GM20000 (cell line): ENCODE measurements around the gene ZFP57.

Experiments used
- DNase-seq: peaks from one replicate; pipeline ENCODE4 v3.0.0; 2012; ENCODE audit warnings: low spot score
- TF ChIP-seq, protein P1 (sequence below): IDR thresholded peaks from 2 replicates; pipeline ENCODE4 v1.5.1; 2012; ENCODE audit warnings: mild to moderate bottlenecking, control low read depth; ENCODE audit errors: extremely low read depth, missing control alignments

Gene ZFP57

DNA sequence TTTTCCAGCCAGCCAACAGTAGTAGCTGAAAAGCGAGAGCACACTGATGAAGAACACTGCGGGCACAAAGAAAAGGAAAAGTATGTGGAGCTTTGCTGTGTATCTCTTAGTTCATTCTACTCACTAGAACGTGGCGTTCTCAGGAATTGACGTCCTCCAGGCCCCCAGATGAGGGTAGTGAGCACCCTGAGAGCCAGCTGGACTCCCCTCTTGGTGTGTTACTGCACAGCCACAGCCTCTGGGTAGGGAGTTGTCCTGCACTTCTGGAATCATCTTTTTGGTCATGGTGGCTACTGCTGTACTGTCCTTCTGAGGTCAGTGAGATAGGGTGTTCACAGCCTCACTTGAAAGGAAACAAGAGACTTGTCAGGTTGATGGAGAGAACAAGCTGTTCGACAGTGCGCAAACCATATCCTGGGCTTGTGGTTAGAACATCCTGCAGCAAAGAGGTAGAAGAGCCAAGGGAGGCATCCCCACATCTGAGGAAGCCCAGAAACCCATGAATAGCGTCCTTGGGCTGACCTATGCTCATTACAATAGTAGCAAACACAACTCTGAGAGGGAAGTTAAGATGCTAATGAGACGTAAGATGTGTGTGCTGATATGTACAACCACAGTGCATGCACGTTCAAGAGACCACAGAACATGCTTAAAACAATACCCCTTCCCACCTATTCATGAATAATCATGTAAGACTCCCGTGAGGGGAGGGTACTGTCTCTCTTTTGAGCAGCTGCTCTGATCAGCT, 27.7 kb upstream of the ZFP57 start:
- TF ChIP-seq, protein P1, sequence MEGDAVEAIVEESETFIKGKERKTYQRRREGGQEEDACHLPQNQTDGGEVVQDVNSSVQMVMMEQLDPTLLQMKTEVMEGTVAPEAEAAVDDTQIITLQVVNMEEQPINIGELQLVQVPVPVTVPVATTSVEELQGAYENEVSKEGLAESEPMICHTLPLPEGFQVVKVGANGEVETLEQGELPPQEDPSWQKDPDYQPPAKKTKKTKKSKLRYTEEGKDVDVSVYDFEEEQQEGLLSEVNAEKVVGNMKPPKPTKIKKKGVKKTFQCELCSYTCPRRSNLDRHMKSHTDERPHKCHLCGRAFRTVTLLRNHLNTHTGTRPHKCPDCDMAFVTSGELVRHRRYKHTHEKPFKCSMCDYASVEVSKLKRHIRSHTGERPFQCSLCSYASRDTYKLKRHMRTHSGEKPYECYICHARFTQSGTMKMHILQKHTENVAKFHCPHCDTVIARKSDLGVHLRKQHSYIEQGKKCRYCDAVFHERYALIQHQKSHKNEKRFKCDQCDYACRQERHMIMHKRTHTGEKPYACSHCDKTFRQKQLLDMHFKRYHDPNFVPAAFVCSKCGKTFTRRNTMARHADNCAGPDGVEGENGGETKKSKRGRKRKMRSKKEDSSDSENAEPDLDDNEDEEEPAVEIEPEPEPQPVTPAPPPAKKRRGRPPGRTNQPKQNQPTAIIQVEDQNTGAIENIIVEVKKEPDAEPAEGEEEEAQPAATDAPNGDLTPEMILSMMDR = no peak
- no peak for DNase-seq

DNA sequence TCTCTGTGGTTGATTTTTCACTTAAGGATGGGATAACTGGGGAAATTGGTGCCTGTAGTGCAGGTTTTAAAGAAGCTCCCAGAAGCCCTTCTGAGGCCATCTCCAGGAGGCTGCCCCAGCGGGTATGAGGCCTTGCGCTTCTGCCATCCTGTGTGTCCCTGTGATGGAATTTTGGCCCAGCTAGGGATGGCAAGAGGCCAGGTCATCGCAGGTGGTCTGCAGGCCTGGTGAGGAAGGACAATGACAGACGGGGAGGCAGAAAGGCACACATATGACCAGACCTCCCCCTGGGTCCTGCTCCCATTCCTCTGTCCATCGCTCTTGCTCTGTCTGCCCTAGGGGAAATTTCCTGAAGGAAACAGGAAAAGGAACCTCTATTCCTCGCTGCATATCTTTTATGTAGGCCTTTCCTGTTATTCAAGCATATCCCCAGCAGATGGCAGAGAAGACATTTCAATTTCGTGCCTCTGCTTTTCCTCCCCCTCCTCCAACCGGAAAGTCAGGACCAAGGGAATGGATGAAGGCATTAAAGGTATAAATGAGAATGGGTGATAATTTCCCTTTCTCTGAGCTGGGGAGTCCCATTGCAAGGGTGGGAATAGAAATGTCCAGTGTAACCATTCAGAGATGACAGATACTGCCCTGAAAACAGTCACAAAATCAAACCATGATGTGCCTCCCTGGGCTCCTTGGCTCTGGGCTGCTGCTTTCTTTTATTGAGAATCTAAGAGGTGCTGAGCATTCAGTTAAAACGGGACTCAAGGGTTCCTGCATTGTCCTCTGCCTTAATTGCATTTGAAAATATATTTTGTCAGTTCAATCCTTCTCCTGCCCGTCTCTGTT, 24.7 kb upstream of the ZFP57 start:
- no peak for DNase-seq

DNA sequence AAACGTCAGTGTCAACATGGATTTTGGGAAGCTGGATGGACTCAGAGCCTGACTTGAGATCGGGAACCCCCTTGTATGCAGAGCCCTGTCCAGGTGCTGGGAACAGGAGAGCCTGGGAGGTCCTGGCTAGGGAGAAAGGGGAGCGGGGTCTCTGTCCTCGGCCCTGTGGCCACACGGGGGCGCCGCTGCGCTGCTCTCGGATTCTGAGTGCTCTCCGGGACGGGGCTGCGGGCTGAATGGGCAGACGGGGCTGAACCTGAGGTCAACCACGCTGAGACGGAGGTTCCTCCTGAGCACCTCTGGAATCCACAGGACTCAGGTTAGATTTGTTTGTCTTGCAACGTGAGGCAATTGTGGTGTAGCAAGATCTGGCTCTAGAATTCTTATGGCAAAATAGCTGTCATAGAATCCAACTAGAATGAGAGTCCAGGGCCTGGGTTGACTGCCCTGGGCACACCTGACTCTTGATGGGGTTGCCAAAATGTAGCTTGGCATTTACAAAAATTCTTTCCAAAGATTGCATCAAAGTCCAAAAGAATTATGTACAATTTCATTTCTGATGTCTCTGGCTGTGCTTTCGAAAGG, 21.7 kb upstream of the ZFP57 start:
- TF ChIP-seq, protein P1 = peak; percentile 28
- peak; percentile 60 for DNase-seq

More for the DNA sequence above, 24.7 kb upstream of the ZFP57 start:
- TF ChIP-seq, protein P1 = peak; percentile 32

DNA sequence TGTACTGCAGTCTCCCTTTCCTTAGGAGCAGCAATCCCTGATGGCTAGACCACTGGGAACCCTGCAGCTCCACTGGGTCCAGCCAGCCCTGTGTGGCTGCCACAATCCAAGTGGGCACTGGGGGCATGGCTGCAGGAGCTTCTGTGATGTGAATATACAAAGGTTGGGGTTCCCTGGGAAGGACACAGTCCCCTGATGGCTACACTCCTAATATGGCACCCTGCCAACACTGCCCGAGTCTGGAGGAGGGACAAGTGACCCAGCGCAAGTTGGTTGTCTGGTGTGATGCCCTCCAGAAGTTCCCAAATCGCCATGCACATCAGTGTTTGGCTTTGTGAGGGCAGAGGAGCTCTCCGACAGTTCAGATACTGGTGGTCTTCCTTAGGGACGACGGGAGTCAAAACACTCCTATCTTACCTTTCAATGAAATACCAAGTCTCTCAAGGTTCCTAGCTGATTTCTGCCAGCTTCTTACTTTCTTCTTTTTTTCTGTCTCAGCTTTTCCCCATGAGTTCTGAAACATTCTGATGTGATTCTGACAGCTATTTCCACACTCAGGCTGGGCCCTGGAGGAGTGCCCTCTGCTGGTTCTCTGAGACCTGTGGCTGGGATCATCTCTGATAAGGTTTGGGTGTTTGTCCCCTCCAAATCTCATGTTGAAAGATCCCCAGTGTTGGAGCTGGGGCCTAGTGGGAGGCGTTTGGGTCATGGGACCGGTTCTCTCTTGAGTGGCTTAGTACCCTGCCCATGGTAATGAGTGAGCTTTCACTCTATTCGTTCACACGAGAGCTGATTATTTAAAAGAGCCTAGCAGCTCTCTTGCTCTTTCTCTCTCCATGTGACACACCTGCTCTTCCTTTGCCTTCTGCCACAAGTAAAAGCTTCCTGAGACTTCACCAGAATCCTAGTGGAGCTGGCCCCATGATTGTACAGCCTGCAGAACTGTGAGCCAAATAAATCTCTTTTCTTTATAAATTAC, 15.5 kb upstream of the ZFP57 start:
- DNase-seq = peak; percentile 44

DNA sequence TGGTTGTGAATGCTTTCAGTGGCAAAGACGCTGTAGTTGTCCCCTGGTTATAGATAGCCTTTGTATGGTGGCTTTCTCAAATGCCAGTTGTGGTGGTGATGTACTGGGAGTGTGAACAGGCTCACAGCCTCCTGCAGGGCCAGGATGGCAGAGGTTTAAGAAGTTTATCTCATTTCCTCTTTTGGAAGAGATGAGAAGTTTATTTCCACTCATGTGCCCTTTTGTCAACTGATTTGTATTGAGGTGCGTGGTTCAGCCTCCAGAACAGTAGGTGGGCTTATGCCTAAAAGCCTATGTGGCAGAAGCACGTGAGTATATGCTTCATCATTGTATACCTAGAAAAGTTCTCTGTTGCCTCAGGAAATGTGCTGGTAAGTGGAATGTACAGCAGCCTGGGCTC, 13.7 kb upstream of the ZFP57 start:
- TF ChIP-seq, protein P1 = no peak
- DNase-seq = no peak

More for the DNA sequence above, 15.5 kb upstream of the ZFP57 start:
- TF ChIP-seq, protein P1 = peak; percentile 23

DNA sequence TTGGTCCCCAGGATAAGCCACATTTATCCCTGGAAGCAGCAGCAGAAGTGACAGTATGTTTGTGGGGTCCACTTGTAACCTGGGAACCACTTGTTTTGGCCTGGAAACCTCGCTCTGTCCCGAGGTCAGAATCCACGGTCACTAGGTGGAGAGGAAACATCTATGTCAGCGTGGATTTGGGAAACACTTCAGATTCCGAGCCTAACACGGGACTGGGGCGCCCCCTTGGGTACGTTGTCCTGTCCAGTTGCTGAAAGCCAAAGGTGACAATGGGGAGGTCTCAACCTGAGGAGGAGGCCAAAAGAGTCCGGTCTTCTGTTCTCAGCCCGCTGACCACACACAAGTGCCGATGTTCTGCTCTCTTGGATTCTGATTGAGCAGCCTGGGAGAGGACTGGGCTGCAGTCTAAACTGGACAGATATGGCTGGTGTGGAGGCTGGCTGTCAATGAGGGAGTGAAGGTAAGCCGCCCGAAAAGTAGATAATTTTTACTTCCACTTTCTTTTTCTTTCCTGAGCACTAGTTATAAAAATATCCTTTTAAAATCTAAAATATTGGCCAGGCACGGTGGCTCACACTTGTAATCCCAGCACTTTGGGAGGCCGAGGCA, 4.9 kb upstream of the ZFP57 start:
- TF ChIP-seq, protein P1 = no peak
- no peak for DNase-seq
